IMR-90 (cell line): Measurements from ENCODE around the gene PACSIN2. TPM values are rescaled to one million over a fixed set of nuclear protein-coding genes. Genes with fewer than 3 reads are reported as not detected.

Experiments used
- ATAC-seq: fragments of 200-7000 bp; cut with Tn5 transposase; 2 replicates; pipeline ENCODE4 v1.9.1; 2020; ENCODE audit warnings: low read depth, mild to moderate bottlenecking, moderate library complexity
- BruUV-seq: library from RNA; stranded (reverse); fragments of 400-500 nt; replicated peaks from 2 replicates; lab custom pipeline; 2021; lab: Mats Ljungman, UMichigan
- CTCF ChIA-PET: fragments of 300-600 bp; formaldehyde crosslinking; extraction: SDS; loops from one replicate; lab custom pipeline; 2021; ENCODE audit warnings: antibody characterized with exemption; lab: Yijun Ruan, JAX
- POLR2A ChIA-PET: fragments of 300-600 bp; sonication (Branson Sonifier 250); formaldehyde crosslinking; loops from one replicate; lab custom pipeline; 2022; ENCODE audit warnings: antibody characterized with exemption; ENCODE audit not compliant: unreplicated experiment; lab: Charles Lee
- DNase-seq: peaks from one replicate; pipeline ENCODE4 v3.0.0; 2013
- H2AFZ ChIP-seq: replicated peaks from 2 replicates; pipeline ENCODE3; 2013; ENCODE audit warnings: low read length, mild to moderate bottlenecking; ENCODE audit not compliant: poor library complexity
- H2AK5ac ChIP-seq: 2 replicates; pipeline ENCODE4 v1.6.1; 2013; ENCODE audit warnings: low read depth, low read length, inconsistent platforms
- H2AK9ac ChIP-seq: replicated peaks from 2 replicates; pipeline ENCODE3; 2013; ENCODE audit warnings: mild to moderate bottlenecking, low read depth, low read length, moderate library complexity; ENCODE audit not compliant: poor library complexity
- H2BK120ac ChIP-seq: 2 replicates; pipeline ENCODE4 v1.6.1; 2013; ENCODE audit warnings: low read depth, low read length, inconsistent platforms
- H2BK15ac ChIP-seq: 3 replicates; pipeline ENCODE4 v1.6.1; 2013; ENCODE audit warnings: low read depth, low read length, inconsistent platforms
- H2BK20ac ChIP-seq: 2 replicates; pipeline ENCODE4 v1.6.1; 2013; ENCODE audit warnings: low read depth, mild to moderate bottlenecking, inconsistent platforms, low read length, moderate library complexity
- H2BK5ac ChIP-seq: 2 replicates; pipeline ENCODE4 v1.6.1; 2013; ENCODE audit warnings: mild to moderate bottlenecking, low read depth, low read length, inconsistent platforms; ENCODE audit not compliant: poor library complexity, severe bottlenecking
- H3K14ac ChIP-seq: replicated peaks from 2 replicates; pipeline ENCODE4 v1.6.1; 2013; ENCODE audit warnings: low read depth, low read length, inconsistent platforms
- H3K18ac ChIP-seq: 2 replicates; pipeline ENCODE4 v1.6.1; 2013; ENCODE audit warnings: low read depth, low read length, control low read depth
- H3K23ac ChIP-seq: 2 replicates; pipeline ENCODE4 v1.6.1; 2013; ENCODE audit warnings: low read depth, low read length, inconsistent platforms
- H3K27ac ChIP-seq: 2 replicates; pipeline ENCODE4 v1.5.1; 2013; ENCODE audit warnings: mild to moderate bottlenecking, control low read depth, low read length; ENCODE audit not compliant: insufficient read depth
- H3K27me3 ChIP-seq: 2 replicates; pipeline ENCODE4 v1.6.1; 2013; ENCODE audit warnings: low read length; ENCODE audit not compliant: control insufficient read depth, insufficient read depth
- H3K36me3 ChIP-seq: 2 replicates; pipeline ENCODE4 v1.6.1; 2013; ENCODE audit warnings: low read length, mixed read lengths; ENCODE audit not compliant: control insufficient read depth, insufficient read depth
- H3K4ac ChIP-seq: 2 replicates; pipeline ENCODE4 v1.6.1; 2013; ENCODE audit warnings: low read depth, low read length, inconsistent platforms
- H3K4me1 ChIP-seq: 2 replicates; pipeline ENCODE4 v1.6.1; 2013; ENCODE audit warnings: low read length, mixed read lengths; ENCODE audit not compliant: control insufficient read depth, insufficient read depth
- H3K4me2 ChIP-seq: 2 replicates; pipeline ENCODE4 v1.6.1; 2013; ENCODE audit warnings: low read depth, mild to moderate bottlenecking, control low read depth, low read length, moderate library complexity
- H3K4me3 ChIP-seq: 2 replicates; pipeline ENCODE4 v1.5.1; 2013; ENCODE audit warnings: low read depth, mild to moderate bottlenecking, control low read depth, low read length, moderate library complexity; ENCODE audit not compliant: insufficient read depth
- H3K56ac ChIP-seq: 2 replicates; pipeline ENCODE4 v1.6.1; 2013; ENCODE audit warnings: low read length, inconsistent platforms; ENCODE audit not compliant: insufficient read depth; ENCODE audit errors: extremely low read depth
- H3K79me1 ChIP-seq, 2 experiments: 2 replicates each; pipeline ENCODE4 v1.6.1; 2013; ENCODE audit warnings: low read length in 2 of 2, inconsistent platforms in 1 of 2, low read depth in 1 of 2
- H3K9ac ChIP-seq: 2 replicates; pipeline ENCODE4 v1.6.1; 2013; ENCODE audit warnings: low read depth, low read length, control low read depth
- H3K9me1 ChIP-seq: 2 replicates; pipeline ENCODE4 v1.6.1; 2013; ENCODE audit warnings: low read length, inconsistent platforms; ENCODE audit not compliant: insufficient read depth
- H3K9me3 ChIP-seq: 2 replicates; pipeline ENCODE4 v1.6.1; 2013; ENCODE audit warnings: low read length; ENCODE audit not compliant: control insufficient read depth, insufficient read depth
- H4K20me1 ChIP-seq: 2 replicates; pipeline ENCODE4 v1.6.1; 2013; ENCODE audit warnings: low read length, inconsistent platforms; ENCODE audit not compliant: insufficient read depth
- H4K5ac ChIP-seq: 2 replicates; pipeline ENCODE4 v1.6.1; 2013; ENCODE audit warnings: mild to moderate bottlenecking, low read depth, low read length, control low read depth
- H4K8ac ChIP-seq, 2 experiments: 2 replicates each; pipeline ENCODE4 v1.6.1; 2013; ENCODE audit warnings: low read depth in 2 of 2, low read length in 2 of 2, control low read depth in 1 of 2, inconsistent platforms in 1 of 2
- H4K91ac ChIP-seq: 2 replicates; pipeline ENCODE4 v1.6.1; 2013; ENCODE audit warnings: low read depth, low read length, inconsistent platforms; ENCODE audit not compliant: insufficient read depth
- BHLHE40 ChIP-seq: fragments of 150-350 bp; IDR thresholded peaks from 2 replicates; pipeline ENCODE4 v1.6.1; 2016; ENCODE audit warnings: mild to moderate bottlenecking, low read depth, low read length
- CEBPB ChIP-seq: IDR thresholded peaks from 2 replicates; pipeline ENCODE4 v1.6.1; 2012; ENCODE audit warnings: low read depth, low read length, improper control_type of control experiment
- CHD1 ChIP-seq: IDR thresholded peaks from 2 replicates; pipeline ENCODE4 v1.6.1; 2012; ENCODE audit warnings: low read depth, low read length, improper control_type of control experiment
- CTCF ChIP-seq: conservative IDR thresholded peaks from 2 replicates; pipeline ENCODE4 v1.5.1; 2012; ENCODE audit warnings: mild to moderate bottlenecking, low read depth, low read length, improper control_type of control experiment
- ELK1 ChIP-seq: fragments of 150-350 bp; IDR thresholded peaks from 2 replicates; pipeline ENCODE4 v1.6.1; 2016; ENCODE audit warnings: low read depth, mild to moderate bottlenecking, low read length, moderate library complexity, borderline replicate concordance
- FOS ChIP-seq: fragments of 150-350 bp; IDR thresholded peaks from 2 replicates; pipeline ENCODE4 v1.6.1; 2016; ENCODE audit warnings: low read depth, low read length
- MAFK ChIP-seq: IDR thresholded peaks from 2 replicates; pipeline ENCODE4 v1.6.1; 2012; ENCODE audit warnings: low read depth, low read length, improper control_type of control experiment
- MAZ ChIP-seq: IDR thresholded peaks from 2 replicates; pipeline ENCODE4 v1.6.1; 2012; ENCODE audit warnings: low read depth, mild to moderate bottlenecking, low read length, improper control_type of control experiment, moderate library complexity, borderline replicate concordance
- NFE2L2 ChIP-seq: fragments of 150-350 bp; IDR thresholded peaks from 2 replicates; pipeline ENCODE4 v1.6.1; 2016; ENCODE audit warnings: low read depth, mild to moderate bottlenecking, low read length
- POLR2A ChIP-seq: IDR thresholded peaks from 2 replicates; pipeline ENCODE4 v1.6.1; 2012; ENCODE audit warnings: mild to moderate bottlenecking, low read depth, low read length
- RAD21 ChIP-seq: IDR thresholded peaks from 2 replicates; pipeline ENCODE4 v1.6.1; 2012; ENCODE audit warnings: low read length, improper control_type of control experiment
- RCOR1 ChIP-seq: IDR thresholded peaks from 2 replicates; pipeline ENCODE4 v1.6.1; 2012; ENCODE audit warnings: mild to moderate bottlenecking, low read length, improper control_type of control experiment; ENCODE audit not compliant: insufficient replicate concordance
- RFX5 ChIP-seq: IDR thresholded peaks from 2 replicates; pipeline ENCODE4 v1.8.0; 2012; ENCODE audit warnings: low read depth, mild to moderate bottlenecking, low read length, moderate library complexity
- SMC3 ChIP-seq: fragments of 150-350 bp; IDR thresholded peaks from 2 replicates; pipeline ENCODE4 v1.6.1; 2016; ENCODE audit warnings: low read depth, mild to moderate bottlenecking, antibody characterized with exemption, low read length, moderate library complexity
- WGBS, 2 experiments: methylation state at CpG; one replicate each; pipeline versions ENCODE4 v1.1.5 to v1.1.7; 2013; ENCODE audit warnings: missing lambda C conversion rate in 2 of 2; ENCODE audit not compliant: insufficient read length in 1 of 2; ENCODE audit errors: extremely low coverage in 2 of 2; 5-methylcytosine and 5-hydroxymethylcytosine counted together
- dilution Hi-C: fragments of 300-500 bp; cut with HindIII; formaldehyde crosslinking; loops from one replicate; pipeline ENCODE4 v1.14.3; 2018; ENCODE audit warnings: low sequenced_read_pairs; ENCODE audit not compliant: unreplicated experiment
- in situ Hi-C: fragments of 300-500 bp; cut with MboI; formaldehyde crosslinking; loops from 3 replicates; pipeline ENCODE4 v1.14.3; 2019; ENCODE audit warnings: low sequenced_read_pairs, inconsistent platforms, mixed read lengths
- intact Hi-C: fragments of 100-400 bp; cut with micrococcal nuclease; formaldehyde crosslinking; loops from 2 replicates; pipeline ENCODE4 v1.10.0; 2022
- polyA plus RNA-seq, 3 experiments: library from polyadenylated mRNA; depleted of rRNA; stranded (reverse); fragments of >200 nt; gene quantifications; 2 replicates each; pipeline ENCODE4 v1.2.3, GENCODE V29; 2012; ENCODE audit warnings: low replicate concordance in 1 of 3
- total RNA-seq: library from RNA; depleted of rRNA; stranded (reverse); fragments of >200 nt; gene quantifications from 2 replicates; pipeline ENCODE4 v1.2.3, GENCODE V29; 2012
- TF ChIP-seq, protein P1 (sequence below): fragments of 150-350 bp; IDR thresholded peaks from 2 replicates; pipeline ENCODE4 v1.6.1; 2017; ENCODE audit warnings: mild to moderate bottlenecking, antibody characterized with exemption, low read length, low read depth

PACSIN2 gene
- total and polyA plus RNA-seq, 2 of the 4 experiments (the other 2 are of a cell fraction): 85.0 to 118 TPM

DNA sequence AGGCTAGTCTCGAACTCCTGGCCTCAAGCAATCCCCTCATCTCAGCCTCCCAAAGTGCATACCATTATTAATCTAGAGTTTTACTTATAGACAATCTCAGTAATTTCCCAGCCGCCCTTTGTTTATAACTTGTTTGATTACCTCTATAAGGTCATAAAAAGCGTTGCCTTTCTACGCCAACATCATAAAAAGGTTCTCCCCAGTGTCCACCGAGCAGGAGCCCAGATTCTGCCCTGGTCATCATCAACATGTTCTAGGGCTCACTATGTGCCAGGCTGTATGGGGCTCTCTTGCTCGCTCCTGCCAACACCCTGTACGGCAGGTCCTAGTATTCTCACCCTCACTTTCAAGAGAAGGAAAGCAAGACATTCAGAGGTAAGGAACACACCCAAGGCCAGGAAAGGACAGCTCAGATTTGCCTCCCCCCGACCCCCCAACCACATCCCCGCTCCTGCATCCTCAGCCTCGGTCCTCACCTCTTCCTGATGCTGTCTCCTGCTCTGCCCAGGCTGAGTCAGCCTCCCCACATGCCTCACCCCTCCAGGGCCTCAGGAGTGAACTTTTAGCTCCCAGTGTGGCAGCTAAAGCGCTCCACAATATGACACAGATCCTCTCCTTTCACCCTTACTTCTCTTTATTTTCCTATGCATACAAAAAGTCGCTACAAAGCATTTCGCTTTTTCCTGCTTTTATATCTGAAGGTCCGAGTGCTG is 172.1 kb downstream of the PACSIN2 start:
- ATAC-seq (no peak), DNase-seq (peak; percentile 24)
- no peak overlapping the region for H2BK20ac ChIP-seq
- CTCF ChIA-PET: interaction anchor here (0.6 to 0.7 kb wide), 2 partner anchors 19 to 60 kb away, joined by 3 read pairs; no protein-coding TSS in a partner anchor
- intact Hi-C loops: no loop called here
- POLR2A ChIA-PET: no interaction called here
- H3K27me3 ChIP-seq: no peaks in the 10 kb centered on the region
- no peak overlapping the region for H3K14ac ChIP-seq
- peaks cover 17% of the 10 kb centered on the region for H3K9me1 ChIP-seq
- H4K8ac ChIP-seq: no peak overlapping the region
- H3K9me3 ChIP-seq: no peaks in the 10 kb centered on the region
- no peak overlapping the region for H2BK5ac ChIP-seq
- H3K79me1 ChIP-seq: peaks cover 45 to 77% of the 10 kb centered on the region in 2 experiments
- H3K23ac ChIP-seq: peak overlapping the region; percentile 38; the same call in 1 of the 2 replicates
- no peak overlapping the region for H3K4ac ChIP-seq
- no peak overlapping the region for H2AK5ac ChIP-seq
- H2AFZ ChIP-seq: no peak overlapping the region
- H4K5ac ChIP-seq: no peak overlapping the region
- no peak overlapping the region for H3K56ac ChIP-seq
- peaks cover 11% of the 10 kb centered on the region for H3K4me1 ChIP-seq
- no peak overlapping the region for H3K18ac ChIP-seq
- H3K4me3 ChIP-seq: no peak overlapping the region
- no peak overlapping the region for H3K9ac ChIP-seq
- peaks cover 36% of the 10 kb centered on the region for H3K36me3 ChIP-seq
- H4K91ac ChIP-seq: no peak overlapping the region
- no peak overlapping the region for H2BK15ac ChIP-seq
- WGBS, 2 experiments: 92% methylated on average over 10 of the region's 14 CpGs; no CpG with 5 or more reads in 1 of the 2 experiments
- H3K4me2 ChIP-seq: no peak overlapping the region
- BruUV-seq: no TSS peak
- in situ Hi-C loops: no loop called here
- peak overlapping the region; percentile 6; the same call in 1 of the 2 replicates for H3K27ac ChIP-seq
- H2AK9ac ChIP-seq: no peak overlapping the region
- dilution Hi-C loops: no loop called here
- H2BK120ac ChIP-seq: no peak overlapping the region
- H4K20me1 ChIP-seq: peaks cover 37% of the 10 kb centered on the region
- TF ChIP-seq BHLHE40: no peak
- no peak for TF ChIP-seq NFE2L2
- no peak for TF ChIP-seq ELK1
- no peak for TF ChIP-seq MAZ
- no peak for TF ChIP-seq RCOR1
- TF ChIP-seq SMC3: no peak
- TF ChIP-seq, protein P1, sequence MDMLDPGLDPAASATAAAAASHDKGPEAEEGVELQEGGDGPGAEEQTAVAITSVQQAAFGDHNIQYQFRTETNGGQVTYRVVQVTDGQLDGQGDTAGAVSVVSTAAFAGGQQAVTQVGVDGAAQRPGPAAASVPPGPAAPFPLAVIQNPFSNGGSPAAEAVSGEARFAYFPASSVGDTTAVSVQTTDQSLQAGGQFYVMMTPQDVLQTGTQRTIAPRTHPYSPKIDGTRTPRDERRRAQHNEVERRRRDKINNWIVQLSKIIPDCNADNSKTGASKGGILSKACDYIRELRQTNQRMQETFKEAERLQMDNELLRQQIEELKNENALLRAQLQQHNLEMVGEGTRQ: no peak
- no peak for TF ChIP-seq POLR2A
- no peak for TF ChIP-seq CTCF
- no peak for TF ChIP-seq CHD1
- no peak for TF ChIP-seq RFX5
- no peak for TF ChIP-seq FOS
- TF ChIP-seq RAD21: no peak
- no peak for TF ChIP-seq MAFK
- no peak for TF ChIP-seq CEBPB
